HCT116 (cell line): ENCODE data around the gene IL17RE.

Experiments
- EGR1 ChIP-seq: IDR thresholded peaks from 2 replicates; pipeline ENCODE4 v1.6.1; 2012; ENCODE audit warnings: low read depth
- EZH2 ChIP-seq: fragments of 200-600 bp; sonication (generic); IDR thresholded peaks from 2 replicates; pipeline ENCODE4 v1.6.1; 2017; ENCODE audit warnings: antibody characterized with exemption, mixed run types
- EZH2phosphoT487 ChIP-seq: fragments of 200-600 bp; IDR thresholded peaks from 2 replicates; pipeline ENCODE4 v1.6.1; 2018; ENCODE audit warnings: antibody characterized with exemption, borderline replicate concordance
- POLR2A ChIP-seq: IDR thresholded peaks from 2 replicates; pipeline ENCODE4 v1.7.0; 2011; ENCODE audit warnings: borderline replicate concordance; ENCODE audit not compliant: insufficient read depth, insufficient read length; ENCODE audit errors: extremely low read depth
- POLR2AphosphoS5 ChIP-seq: IDR thresholded peaks from 2 replicates; pipeline ENCODE4 v1.6.1; 2011; ENCODE audit warnings: mild to moderate bottlenecking, low read depth, low read length, moderate library complexity
- SIN3A ChIP-seq: IDR thresholded peaks from 2 replicates; pipeline ENCODE4 v1.6.1; 2012; ENCODE audit warnings: low read depth
- SRF ChIP-seq: IDR thresholded peaks from 2 replicates; pipeline ENCODE4 v1.6.1; 2012; ENCODE audit warnings: low read depth
- YY1 ChIP-seq: IDR thresholded peaks from 2 replicates; pipeline ENCODE4 v1.6.1; 2011; ENCODE audit warnings: low read length, low read depth, moderate library complexity, mild to moderate bottlenecking; ENCODE audit not compliant: insufficient replicate concordance; ENCODE audit errors: extremely low read depth
- TF ChIP-seq, protein P1 (sequence below): IDR thresholded peaks from 2 replicates; pipeline ENCODE4 v1.6.1; 2012
- TF ChIP-seq, protein P2 (sequence below), 3 experiments: fragments of 200-600 bp in 1 of 3; sonication (generic) in 1 of 3; IDR thresholded peaks in 2 of 3; conservative IDR thresholded peaks in 1 of 3; 2 replicates each; pipeline ENCODE4 v1.5.1; 2012 to 2017; ENCODE audit warnings: low read depth in 2 of 3, low read length in 2 of 3, antibody characterized with exemption in 1 of 3, borderline replicate concordance in 1 of 3, control low read depth in 1 of 3, mild to moderate bottlenecking in 1 of 3, mixed read lengths in 1 of 3, mixed run types in 1 of 3, moderate library complexity in 1 of 3; ENCODE audit not compliant: insufficient read depth in 1 of 3

DNA sequence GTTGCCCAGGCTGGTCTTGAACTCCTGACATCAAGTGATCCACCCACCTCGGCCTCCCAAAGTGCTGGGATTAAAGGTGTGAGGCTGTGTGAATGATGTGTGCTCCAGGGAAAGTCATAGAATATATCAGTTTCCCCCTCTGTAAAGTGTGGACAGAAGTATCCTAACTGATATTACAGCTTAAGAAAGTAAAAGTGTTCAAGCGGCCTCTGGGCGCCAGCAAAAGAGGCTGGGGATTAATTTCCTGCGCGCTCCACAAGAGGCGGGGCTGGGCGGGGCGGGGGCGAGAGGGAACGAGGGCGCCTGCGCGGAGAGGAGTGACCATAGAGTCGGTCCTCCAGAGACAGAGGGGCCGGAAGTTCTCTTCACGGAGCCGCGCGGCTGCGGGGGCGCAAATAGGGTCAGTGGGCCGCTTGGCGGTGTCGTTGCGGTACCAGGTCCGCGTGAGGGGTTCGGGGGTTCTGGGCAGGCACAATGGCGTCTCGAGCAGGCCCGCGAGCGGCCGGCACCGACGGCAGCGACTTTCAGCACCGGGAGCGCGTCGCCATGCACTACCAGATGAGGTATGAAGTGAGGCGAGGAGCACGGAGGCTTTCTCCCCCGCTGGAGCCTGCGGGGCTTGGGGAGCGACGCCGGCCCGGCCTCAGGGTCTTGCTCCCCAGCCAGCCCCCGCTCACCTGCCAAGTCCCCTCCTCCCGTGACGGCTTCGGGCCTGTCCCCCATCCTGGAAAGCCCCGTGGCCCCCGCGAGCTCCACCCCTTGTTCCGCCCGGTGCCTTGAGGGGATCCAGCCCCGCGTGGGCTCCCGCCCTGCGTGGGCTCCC lies 12.2 kb upstream of the IL17RE start, which contains the start of gene JAGN1:
- TF ChIP-seq SRF (no peak), EZH2 (no peak), POLR2AphosphoS5 (peak; percentile 95), POLR2A (peak; percentile 75), EZH2phosphoT487 (no peak), YY1 (no peak), SIN3A (peak; percentile 71), EGR1 (peak; percentile 98)
- TF ChIP-seq, protein P1, sequence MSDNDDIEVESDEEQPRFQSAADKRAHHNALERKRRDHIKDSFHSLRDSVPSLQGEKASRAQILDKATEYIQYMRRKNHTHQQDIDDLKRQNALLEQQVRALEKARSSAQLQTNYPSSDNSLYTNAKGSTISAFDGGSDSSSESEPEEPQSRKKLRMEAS: peak; percentile 66
- TF ChIP-seq, protein P2, sequence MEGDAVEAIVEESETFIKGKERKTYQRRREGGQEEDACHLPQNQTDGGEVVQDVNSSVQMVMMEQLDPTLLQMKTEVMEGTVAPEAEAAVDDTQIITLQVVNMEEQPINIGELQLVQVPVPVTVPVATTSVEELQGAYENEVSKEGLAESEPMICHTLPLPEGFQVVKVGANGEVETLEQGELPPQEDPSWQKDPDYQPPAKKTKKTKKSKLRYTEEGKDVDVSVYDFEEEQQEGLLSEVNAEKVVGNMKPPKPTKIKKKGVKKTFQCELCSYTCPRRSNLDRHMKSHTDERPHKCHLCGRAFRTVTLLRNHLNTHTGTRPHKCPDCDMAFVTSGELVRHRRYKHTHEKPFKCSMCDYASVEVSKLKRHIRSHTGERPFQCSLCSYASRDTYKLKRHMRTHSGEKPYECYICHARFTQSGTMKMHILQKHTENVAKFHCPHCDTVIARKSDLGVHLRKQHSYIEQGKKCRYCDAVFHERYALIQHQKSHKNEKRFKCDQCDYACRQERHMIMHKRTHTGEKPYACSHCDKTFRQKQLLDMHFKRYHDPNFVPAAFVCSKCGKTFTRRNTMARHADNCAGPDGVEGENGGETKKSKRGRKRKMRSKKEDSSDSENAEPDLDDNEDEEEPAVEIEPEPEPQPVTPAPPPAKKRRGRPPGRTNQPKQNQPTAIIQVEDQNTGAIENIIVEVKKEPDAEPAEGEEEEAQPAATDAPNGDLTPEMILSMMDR (IDR thresholded peaks at IDR 0.05 in 2 of 3, conservative IDR thresholded peaks at IDR 0.05 in 1 of 3; ENCODE audit: borderline replicate concordance in 1 of 3, insufficient read depth in 1 of 3, low read depth in 2 of 3, low read length in 2 of 3): no peak
